Loucy (cell line): Measurements from ENCODE around the gene NKX6-2.

Source experiments
- H2AFZ ChIP-seq: fragments of 200-600 bp; sonication (generic); 2 replicates; pipeline ENCODE4 v1.6.0; 2016; ENCODE audit warnings: antibody characterized with exemption, mild to moderate bottlenecking, low read length, moderate library complexity
- H3F3A ChIP-seq: fragments of 200-600 bp; 2 replicates; pipeline ENCODE4 v1.6.0; 2016; ENCODE audit warnings: antibody characterized with exemption, low read depth, mild to moderate bottlenecking
- H3K27me3 ChIP-seq: fragments of 200-600 bp; sonication (generic); 2 replicates; pipeline ENCODE4 v1.6.1; 2014; ENCODE audit warnings: low read length, mild to moderate bottlenecking; ENCODE audit not compliant: insufficient read depth, poor library complexity, severe bottlenecking
- H3K36me3 ChIP-seq: fragments of 200-600 bp; sonication (generic); 2 replicates; pipeline ENCODE4 v1.6.1; 2016; ENCODE audit warnings: low read length; ENCODE audit not compliant: insufficient read depth
- H3K4me1 ChIP-seq: fragments of 200-600 bp; sonication (generic); 2 replicates; pipeline ENCODE4 v1.5.1; 2014; ENCODE audit warnings: low read length, mild to moderate bottlenecking; ENCODE audit not compliant: insufficient read depth, poor library complexity, severe bottlenecking
- H3K4me2 ChIP-seq: fragments of 200-600 bp; sonication (generic); 2 replicates; pipeline ENCODE4 v1.6.0; 2014; ENCODE audit warnings: antibody characterized with exemption, low read length, low read depth, mild to moderate bottlenecking; ENCODE audit not compliant: poor library complexity, severe bottlenecking
- H3K4me3 ChIP-seq: fragments of 200-600 bp; sonication (generic); 2 replicates; pipeline ENCODE4 v1.5.1; 2014; ENCODE audit warnings: low read length, mild to moderate bottlenecking, mixed read lengths; ENCODE audit not compliant: poor library complexity, severe bottlenecking
- H3K79me2 ChIP-seq: fragments of 200-600 bp; sonication (generic); 2 replicates; pipeline ENCODE4 v1.6.1; 2014; ENCODE audit warnings: low read length; ENCODE audit not compliant: insufficient read depth
- H3K9ac ChIP-seq: fragments of 200-600 bp; sonication (generic); 2 replicates; pipeline ENCODE4 v1.6.0; 2014; ENCODE audit warnings: mild to moderate bottlenecking, low read depth, low read length, moderate library complexity; ENCODE audit not compliant: poor library complexity, severe bottlenecking
- H3K9me2 ChIP-seq: fragments of 200-600 bp; sonication (generic); replicated peaks from 2 replicates; pipeline ENCODE4 v1.6.1; 2016; ENCODE audit warnings: low read depth, low read length, mixed read lengths
- H3K9me3 ChIP-seq: fragments of 200-600 bp; sonication (generic); 2 replicates; pipeline ENCODE4 v1.6.1; 2014; ENCODE audit warnings: mild to moderate bottlenecking, antibody characterized with exemption, low read length, low read depth; ENCODE audit not compliant: insufficient read depth
- H4K20me1 ChIP-seq: fragments of 200-600 bp; sonication (generic); 2 replicates; pipeline ENCODE4 v1.6.0; 2014; ENCODE audit warnings: antibody characterized with exemption, low read length, mild to moderate bottlenecking; ENCODE audit not compliant: insufficient read depth, poor library complexity, severe bottlenecking
- EZH2phosphoT487 ChIP-seq: fragments of 200-600 bp; IDR thresholded peaks from 2 replicates; pipeline ENCODE4 v1.6.1; 2018; ENCODE audit warnings: antibody characterized with exemption, mild to moderate bottlenecking, moderate library complexity, borderline replicate concordance
- TF ChIP-seq, protein P1 (sequence below): fragments of 200-600 bp; sonication (generic); conservative IDR thresholded peaks from 2 replicates; pipeline ENCODE4 v1.5.1; 2014; ENCODE audit warnings: mild to moderate bottlenecking, antibody characterized with exemption, low read length

The NKX6-2 gene

DNA sequence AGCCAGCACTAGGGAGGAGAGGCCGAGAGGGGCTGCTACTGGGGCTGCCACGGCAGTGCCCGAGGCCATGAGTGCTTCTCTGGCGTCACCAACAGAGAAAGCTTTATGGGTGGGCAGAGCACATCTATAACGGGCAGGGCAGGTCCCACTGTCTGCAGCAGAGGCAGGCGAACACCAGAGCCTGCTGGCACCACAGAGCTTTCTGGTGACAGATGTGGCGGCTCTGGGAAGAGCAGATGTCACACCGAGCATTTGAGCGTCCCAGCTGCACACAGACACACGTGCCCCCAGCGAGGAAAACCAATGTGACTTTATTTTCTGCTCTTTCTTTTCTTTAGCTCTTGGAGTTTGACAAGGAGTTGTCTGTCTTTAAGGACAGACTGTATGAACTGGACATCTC lies 20.5 kb downstream of the NKX6-2 start:
- Histone ChIP-seq H3F3A (no peaks in the 10 kb centered on the region), H3K27me3 (no peaks in the 10 kb centered on the region), H2AFZ (no peak overlapping the region), H3K79me2 (no peaks in the 10 kb centered on the region), H3K9me2 (no peaks in the 10 kb centered on the region), H3K9me3 (no peaks in the 10 kb centered on the region), H3K4me2 (no peak overlapping the region), H4K20me1 (no peaks in the 10 kb centered on the region), H3K4me3 (no peak overlapping the region), H3K4me1 (no peaks in the 10 kb centered on the region), H3K36me3 (no peaks in the 10 kb centered on the region; the same call in 1 of the 2 replicates), H3K9ac (no peak overlapping the region)
- TF ChIP-seq EZH2phosphoT487: no peak
- TF ChIP-seq, protein P1, sequence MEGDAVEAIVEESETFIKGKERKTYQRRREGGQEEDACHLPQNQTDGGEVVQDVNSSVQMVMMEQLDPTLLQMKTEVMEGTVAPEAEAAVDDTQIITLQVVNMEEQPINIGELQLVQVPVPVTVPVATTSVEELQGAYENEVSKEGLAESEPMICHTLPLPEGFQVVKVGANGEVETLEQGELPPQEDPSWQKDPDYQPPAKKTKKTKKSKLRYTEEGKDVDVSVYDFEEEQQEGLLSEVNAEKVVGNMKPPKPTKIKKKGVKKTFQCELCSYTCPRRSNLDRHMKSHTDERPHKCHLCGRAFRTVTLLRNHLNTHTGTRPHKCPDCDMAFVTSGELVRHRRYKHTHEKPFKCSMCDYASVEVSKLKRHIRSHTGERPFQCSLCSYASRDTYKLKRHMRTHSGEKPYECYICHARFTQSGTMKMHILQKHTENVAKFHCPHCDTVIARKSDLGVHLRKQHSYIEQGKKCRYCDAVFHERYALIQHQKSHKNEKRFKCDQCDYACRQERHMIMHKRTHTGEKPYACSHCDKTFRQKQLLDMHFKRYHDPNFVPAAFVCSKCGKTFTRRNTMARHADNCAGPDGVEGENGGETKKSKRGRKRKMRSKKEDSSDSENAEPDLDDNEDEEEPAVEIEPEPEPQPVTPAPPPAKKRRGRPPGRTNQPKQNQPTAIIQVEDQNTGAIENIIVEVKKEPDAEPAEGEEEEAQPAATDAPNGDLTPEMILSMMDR: no peak

DNA sequence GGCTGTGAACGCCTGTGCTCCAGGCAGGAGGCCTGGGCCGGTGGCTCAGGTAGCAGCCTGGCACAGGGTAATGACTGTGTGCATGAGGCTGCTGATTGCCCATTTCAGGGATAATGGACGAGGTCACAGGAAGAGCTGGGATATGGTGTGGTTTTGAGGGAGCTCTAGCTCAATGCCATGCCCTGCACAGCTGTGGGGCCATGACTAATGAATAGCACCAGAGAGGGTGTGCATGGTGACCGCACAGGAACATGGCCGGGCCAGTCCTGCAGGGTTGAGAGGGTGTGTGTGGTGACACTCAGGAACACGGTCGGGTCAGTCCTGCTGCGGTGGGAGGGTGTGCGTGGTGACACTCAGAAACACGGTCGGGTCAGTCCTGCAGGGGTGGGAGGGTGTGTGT lies 21.8 kb downstream of the NKX6-2 start:
- Histone ChIP-seq H3K9ac (no peak overlapping the region), H3K79me2 (no peaks in the 10 kb centered on the region), H3K4me1 (no peaks in the 10 kb centered on the region), H3K36me3 (no peaks in the 10 kb centered on the region; the same call in 1 of the 2 replicates), H3K9me3 (no peaks in the 10 kb centered on the region), H3K9me2 (no peaks in the 10 kb centered on the region), H3K27me3 (no peaks in the 10 kb centered on the region), H4K20me1 (no peaks in the 10 kb centered on the region), H3F3A (no peaks in the 10 kb centered on the region), H3K4me3 (no peak overlapping the region), H3K4me2 (no peak overlapping the region), H2AFZ (no peak overlapping the region)
- TF ChIP-seq, protein P1: no peak
- no peak for TF ChIP-seq EZH2phosphoT487

GRCh38 chr10:132763545-132763944 lies 22.4 kb downstream of the NKX6-2 start:
- TF ChIP-seq, protein P1: no peak
- Histone ChIP-seq H2AFZ (no peak overlapping the region), H3K4me1 (no peaks in the 10 kb centered on the region), H3K4me2 (no peak overlapping the region), H3F3A (no peaks in the 10 kb centered on the region), H3K4me3 (no peak overlapping the region), H3K9ac (no peak overlapping the region), H3K79me2 (no peaks in the 10 kb centered on the region), H3K27me3 (no peaks in the 10 kb centered on the region), H3K9me2 (no peaks in the 10 kb centered on the region), H3K9me3 (no peaks in the 10 kb centered on the region), H3K36me3 (no peaks in the 10 kb centered on the region), H4K20me1 (no peaks in the 10 kb centered on the region)
